GM18507 (cell line): ENCODE data around the gene KRTAP10-5.
"Not testable (repeated sequence)": the region's sequence is repeated elsewhere in the genome, so short reads cannot be mapped to it uniquely, and the experiment has no call there.

Experiments used
- DNase-seq: peaks from one replicate; pipeline ENCODE4 v3.0.0; 2011; ENCODE audit warnings: low read depth; ENCODE audit not compliant: insufficient read length; ENCODE audit errors: extremely low spot score
- FAIRE-seq: peaks from 2 replicates; lab custom pipeline; 2011; peaks lifted over from hg19 to GRCh38; lab: Jason Lieb, UNC

KRTAP10-5 gene

GRCh38 chr21:44573630-44574456 is 6.6 kb downstream of the KRTAP10-5 start, which contains the start of gene KRTAP10-4:
TSS of gene KRTAP10-4 (plus strand) at chr21:44573729. CDS start at chr21:44573759, 30 bp downstream.
- FAIRE-seq, DNase-seq: not testable (repeated sequence)

- DNase-seq: no peak
- FAIRE-seq: no peak
Measured at GRCh38 chr21:44572959-44573583, 7.3 kb downstream of the KRTAP10-5 start.

GRCh38 chr21:44571844-44572782 is 8.3 kb downstream of the KRTAP10-5 start:
- DNase-seq (no peak), FAIRE-seq (no peak)

- FAIRE-seq (no peak), DNase-seq (no peak)
Measured at GRCh38 chr21:44571296-44571695, 9.1 kb downstream of the KRTAP10-5 start.

- FAIRE-seq: no peak
Measured at GRCh38 chr21:44569861-44570517, 10.4 kb downstream of the KRTAP10-5 start.

GRCh38 chr21:44568667-44569556 is 11.5 kb downstream of the KRTAP10-5 start:
- DNase-seq (no peak), FAIRE-seq (no peak)

More at GRCh38 chr21:44569861-44570517, 10.4 kb downstream of the KRTAP10-5 start:
- DNase-seq: no peak

GRCh38 chr21:44568261-44568660 is 12.1 kb downstream of the KRTAP10-5 start:
- FAIRE-seq (no peak), DNase-seq (no peak)

- DNase-seq (no peak), FAIRE-seq (no peak)
Measured at GRCh38 chr21:44567481-44568171, 12.8 kb downstream of the KRTAP10-5 start.

- FAIRE-seq: no peak
- DNase-seq: no peak
Measured at GRCh38 chr21:44566403-44566802, 14.0 kb downstream of the KRTAP10-5 start.

- FAIRE-seq: peak; percentile 74
- no peak for DNase-seq
Measured at GRCh38 chr21:44564886-44565598, 15.4 kb downstream of the KRTAP10-5 start.

GRCh38 chr21:44564099-44564498 is 16.3 kb downstream of the KRTAP10-5 start:
- FAIRE-seq (no peak), DNase-seq (no peak)

- no peak for FAIRE-seq
Measured at GRCh38 chr21:44558695-44559094, 21.7 kb downstream of the KRTAP10-5 start, which contains the start of gene KRTAP10-3. TSS of gene KRTAP10-3 (minus strand) at chr21:44558795. CDS start at chr21:44558715, 80 bp downstream.

GRCh38 chr21:44558329-44558675 is 22.1 kb downstream of the KRTAP10-5 start:
- not testable (repeated sequence) for DNase-seq

More at GRCh38 chr21:44558695-44559094, 21.7 kb downstream of the KRTAP10-5 start, which contains the start of gene KRTAP10-3:
- DNase-seq: no peak

GRCh38 chr21:44557491-44558328 is 22.7 kb downstream of the KRTAP10-5 start:
- FAIRE-seq (no peak), DNase-seq (no peak)

More at GRCh38 chr21:44558329-44558675, 22.1 kb downstream of the KRTAP10-5 start:
- not testable (repeated sequence) for FAIRE-seq

- FAIRE-seq (no peak), DNase-seq (no peak)
Measured at GRCh38 chr21:44556879-44557278, 23.5 kb downstream of the KRTAP10-5 start.
